Measurements from ENCODE around the gene MT1A.

DNA sequence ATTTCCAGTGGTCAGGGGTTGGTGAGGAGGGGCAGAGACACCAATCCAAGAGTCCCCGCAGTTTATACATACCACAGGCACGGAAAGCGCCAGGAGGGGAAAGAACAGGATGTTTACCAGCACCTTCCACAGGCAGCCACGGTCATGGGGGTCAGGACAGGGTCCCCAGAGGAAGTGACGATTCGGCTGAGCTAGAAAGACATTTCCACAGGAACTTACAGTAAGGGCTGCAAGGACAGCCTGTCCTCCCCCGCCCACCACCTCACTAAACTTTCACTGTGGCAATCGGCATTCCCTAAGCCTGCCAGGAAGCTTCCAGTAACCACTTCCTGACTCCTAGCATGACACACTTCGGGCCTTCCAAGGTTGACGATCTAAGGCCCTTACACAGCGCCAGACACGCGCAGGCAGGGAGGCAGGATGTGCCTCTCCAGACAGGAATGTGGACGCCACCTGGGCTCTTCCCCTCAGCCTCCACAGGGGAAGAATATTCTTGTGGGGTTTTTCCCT is 31.3 kb upstream of the MT1A start:
- TF ChIP-seq, protein P1, sequence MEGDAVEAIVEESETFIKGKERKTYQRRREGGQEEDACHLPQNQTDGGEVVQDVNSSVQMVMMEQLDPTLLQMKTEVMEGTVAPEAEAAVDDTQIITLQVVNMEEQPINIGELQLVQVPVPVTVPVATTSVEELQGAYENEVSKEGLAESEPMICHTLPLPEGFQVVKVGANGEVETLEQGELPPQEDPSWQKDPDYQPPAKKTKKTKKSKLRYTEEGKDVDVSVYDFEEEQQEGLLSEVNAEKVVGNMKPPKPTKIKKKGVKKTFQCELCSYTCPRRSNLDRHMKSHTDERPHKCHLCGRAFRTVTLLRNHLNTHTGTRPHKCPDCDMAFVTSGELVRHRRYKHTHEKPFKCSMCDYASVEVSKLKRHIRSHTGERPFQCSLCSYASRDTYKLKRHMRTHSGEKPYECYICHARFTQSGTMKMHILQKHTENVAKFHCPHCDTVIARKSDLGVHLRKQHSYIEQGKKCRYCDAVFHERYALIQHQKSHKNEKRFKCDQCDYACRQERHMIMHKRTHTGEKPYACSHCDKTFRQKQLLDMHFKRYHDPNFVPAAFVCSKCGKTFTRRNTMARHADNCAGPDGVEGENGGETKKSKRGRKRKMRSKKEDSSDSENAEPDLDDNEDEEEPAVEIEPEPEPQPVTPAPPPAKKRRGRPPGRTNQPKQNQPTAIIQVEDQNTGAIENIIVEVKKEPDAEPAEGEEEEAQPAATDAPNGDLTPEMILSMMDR (IDR thresholded peaks at IDR 0.05; ENCODE audit: low read depth, low read length, poor library complexity, severe bottlenecking) = no peak
- TF ChIP-seq EZH2phosphoT487 (IDR thresholded peaks at IDR 0.05; ENCODE audit: borderline replicate concordance, low read length) = no peak
